T-helper 1 cell treated with Interleukin-12 subunit alpha and Interleukin-12 subunit beta and Interleukin-4 antibody, amounts not matched to agents 30 μg/mL and 1 μg/mL, for 36 hours (primary cell): ENCODE data around the gene FER1L5.
A peak's percentile ranks its signal among the peaks of the same experiment; 100 is the strongest.

Experiments used
- H3K27ac Mint-ChIP-seq: one replicate; pipeline ENCODE4 v1.8.0; 2021; ENCODE audit warnings: mild to moderate bottlenecking, mixed read lengths
- H3K27me3 Mint-ChIP-seq: one replicate; pipeline ENCODE4 v1.8.0; 2021; ENCODE audit warnings: low read depth, mixed read lengths
- H3K36me3 Mint-ChIP-seq: one replicate; pipeline ENCODE4 v1.8.0; 2021; ENCODE audit warnings: low read depth, mixed read lengths
- H3K4me1 Mint-ChIP-seq: one replicate; pipeline ENCODE4 v1.8.0; 2021; ENCODE audit warnings: low read depth, mixed read lengths
- H3K4me3 Mint-ChIP-seq: one replicate; pipeline ENCODE4 v1.8.0; 2021; ENCODE audit warnings: mild to moderate bottlenecking, moderate library complexity, mixed read lengths
- H3K9me3 Mint-ChIP-seq: one replicate; pipeline ENCODE4 v1.8.0; 2021; ENCODE audit warnings: mixed read lengths

FER1L5 gene

DNA sequence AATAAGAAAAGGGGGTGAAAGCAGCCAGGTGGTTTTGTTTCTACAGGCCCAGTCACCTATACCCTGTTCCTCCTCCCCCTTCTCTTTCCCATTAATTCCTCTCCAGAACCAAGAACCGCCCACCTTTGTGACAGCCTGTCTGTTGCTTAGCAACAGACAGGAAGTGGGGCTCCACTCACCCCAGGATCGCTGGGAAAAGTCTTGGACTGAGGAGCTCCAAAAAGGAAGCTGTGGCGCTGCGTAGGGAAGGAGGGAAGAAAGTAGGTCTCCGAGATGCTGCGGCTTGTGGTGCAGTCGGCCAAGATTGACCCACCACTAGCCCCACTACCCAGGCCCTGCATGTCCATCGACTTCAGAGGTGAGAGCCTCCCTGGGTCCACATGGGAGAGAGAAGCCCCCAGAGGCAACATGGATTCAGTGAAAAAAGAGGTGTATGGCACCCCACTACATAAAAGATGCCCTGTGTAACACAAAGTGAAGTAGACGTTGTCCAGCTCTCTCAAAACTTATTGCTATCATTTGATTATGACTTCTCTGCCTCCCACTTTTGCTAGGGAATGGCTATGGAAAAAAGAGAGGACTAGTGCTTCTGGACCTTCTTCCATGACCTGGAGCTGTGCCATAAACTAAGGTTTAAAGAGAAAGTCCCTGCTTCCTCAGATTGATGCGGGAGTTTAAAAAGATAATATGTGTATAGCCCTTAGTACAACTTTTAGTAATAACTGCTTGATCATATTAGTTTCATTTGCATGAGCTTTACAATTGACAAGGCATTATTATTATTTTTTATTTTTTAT, at the start of gene FER1L5:
Gene FER1L5, plus strand, starts transcription at position 201 of the 797 bp plus-strand sequence. Its CDS starts 73 bp downstream, at position 274.
- H3K9me3 Mint-ChIP-seq, result no peaks in the 10 kb centered on the region
- peaks cover 3% of the 10 kb centered on the region for H3K4me1 Mint-ChIP-seq
- H3K27me3 Mint-ChIP-seq, result peaks cover 15% of the 10 kb centered on the region
- H3K4me3 Mint-ChIP-seq, result no peak within 1 kb of the TSS
- H3K27ac Mint-ChIP-seq, result no peak within 1 kb of the TSS
- H3K36me3 Mint-ChIP-seq, result no peaks in the 10 kb centered on the region

DNA sequence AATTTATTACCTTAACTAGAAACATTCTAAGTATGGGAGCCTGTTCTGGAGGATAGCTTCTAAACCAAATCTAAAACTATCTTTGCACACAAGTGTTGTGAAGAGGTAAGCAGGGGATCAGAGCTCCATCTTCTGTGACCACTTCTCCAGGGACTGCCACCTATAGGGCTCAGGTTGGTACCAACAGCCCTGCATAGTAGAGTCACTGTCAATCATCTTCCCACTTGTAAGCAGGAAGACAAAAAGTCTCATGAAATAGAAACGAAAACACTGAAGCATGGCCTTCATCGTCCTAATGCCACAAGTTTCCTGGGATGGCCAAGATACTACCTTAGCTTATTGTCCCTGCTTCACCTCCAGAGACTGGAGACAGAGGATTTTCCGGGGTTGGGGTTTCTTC, 48.3 kb upstream of the FER1L5 start:
- Mint-ChIP-seq H3K4me1 (peaks cover 54% of the 10 kb centered on the region), H3K4me3 (peak overlapping the region; percentile 67), H3K27ac (peak overlapping the region; percentile 93)

DNA sequence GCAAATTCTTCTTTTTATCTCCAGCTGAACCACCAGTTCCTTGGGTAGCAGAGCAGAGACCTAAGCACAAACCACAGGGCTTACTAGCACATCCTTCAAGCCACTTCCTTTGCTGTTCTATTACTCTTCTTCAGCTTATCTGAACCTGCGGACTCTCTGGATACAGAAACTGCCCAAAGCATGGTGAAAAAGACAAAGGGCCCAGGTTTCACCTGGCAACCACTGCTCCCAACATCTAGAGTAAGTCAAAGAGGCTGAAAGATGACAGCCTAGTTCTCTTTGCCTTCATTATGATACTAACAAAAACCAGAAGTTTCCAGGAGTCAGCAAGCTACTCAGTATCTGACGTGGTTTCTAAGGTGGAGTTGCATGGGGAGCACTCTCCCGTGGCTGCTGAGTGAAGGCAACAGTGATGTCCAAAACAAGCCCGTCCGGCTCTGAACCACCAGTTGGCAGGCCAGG, 47.8 kb upstream of the FER1L5 start:
- Mint-ChIP-seq H3K9me3 (peaks cover 5% of the 10 kb centered on the region), H3K36me3 (peaks cover 71% of the 10 kb centered on the region), H3K4me3 (peak overlapping the region; percentile 67), H3K27me3 (no peaks in the 10 kb centered on the region), H3K4me1 (peaks cover 53% of the 10 kb centered on the region), H3K27ac (peak overlapping the region; percentile 93)

More for the DNA sequence above, 48.3 kb upstream of the FER1L5 start:
- Mint-ChIP-seq H3K27me3 (no peaks in the 10 kb centered on the region), H3K36me3 (peaks cover 72% of the 10 kb centered on the region), H3K9me3 (peaks cover 5% of the 10 kb centered on the region)

DNA sequence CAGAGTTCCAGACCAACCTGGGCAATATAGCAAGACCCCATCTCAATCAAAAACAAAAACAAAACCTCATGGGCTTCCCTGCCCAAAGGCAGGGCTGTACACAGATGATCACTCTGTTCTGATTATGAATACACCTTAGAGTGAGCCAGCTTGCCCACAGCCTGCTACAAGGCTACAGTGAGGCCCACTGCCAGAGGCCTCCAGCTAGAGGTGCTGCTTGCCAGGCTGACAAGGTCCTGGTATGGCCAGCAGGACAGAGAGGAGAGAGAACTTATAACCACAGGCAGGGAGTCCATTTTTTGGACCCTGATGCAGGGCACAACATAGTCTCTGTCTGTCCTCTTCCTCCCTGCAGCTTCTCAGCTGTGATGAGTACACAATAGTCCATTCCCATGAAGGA, 46.0 kb upstream of the FER1L5 start:
- Mint-ChIP-seq H3K4me3 (no peak overlapping the region), H3K27me3 (no peaks in the 10 kb centered on the region), H3K36me3 (peaks cover 81% of the 10 kb centered on the region), H3K9me3 (peaks cover 5% of the 10 kb centered on the region), H3K27ac (no peak overlapping the region), H3K4me1 (peaks cover 58% of the 10 kb centered on the region)

DNA sequence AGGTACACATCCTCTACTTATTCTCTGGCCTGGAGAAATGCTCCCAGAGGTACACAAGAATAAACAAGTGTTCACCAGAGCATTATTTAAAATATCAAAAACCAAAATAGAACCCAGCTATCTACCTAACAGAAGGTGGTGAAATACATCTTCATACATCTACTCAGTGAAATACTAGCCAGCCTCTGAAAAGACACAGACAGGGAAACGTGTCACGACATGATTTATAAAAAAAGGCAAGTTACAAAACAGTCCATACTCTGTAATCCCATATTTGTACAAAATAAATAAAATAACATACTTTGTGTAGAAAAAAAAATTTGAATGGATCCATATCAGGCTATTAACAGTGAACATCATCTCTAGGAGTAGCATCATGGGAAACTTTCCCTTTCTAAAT, 42.6 kb upstream of the FER1L5 start:
- peaks cover 44% of the 10 kb centered on the region for H3K4me1 Mint-ChIP-seq
- H3K9me3 Mint-ChIP-seq, result no peaks in the 10 kb centered on the region
- H3K4me3 Mint-ChIP-seq, result no peak overlapping the region
- H3K27ac Mint-ChIP-seq, result peak overlapping the region; percentile 15
- H3K27me3 Mint-ChIP-seq, result no peaks in the 10 kb centered on the region
- H3K36me3 Mint-ChIP-seq, result peaks cover 70% of the 10 kb centered on the region

DNA sequence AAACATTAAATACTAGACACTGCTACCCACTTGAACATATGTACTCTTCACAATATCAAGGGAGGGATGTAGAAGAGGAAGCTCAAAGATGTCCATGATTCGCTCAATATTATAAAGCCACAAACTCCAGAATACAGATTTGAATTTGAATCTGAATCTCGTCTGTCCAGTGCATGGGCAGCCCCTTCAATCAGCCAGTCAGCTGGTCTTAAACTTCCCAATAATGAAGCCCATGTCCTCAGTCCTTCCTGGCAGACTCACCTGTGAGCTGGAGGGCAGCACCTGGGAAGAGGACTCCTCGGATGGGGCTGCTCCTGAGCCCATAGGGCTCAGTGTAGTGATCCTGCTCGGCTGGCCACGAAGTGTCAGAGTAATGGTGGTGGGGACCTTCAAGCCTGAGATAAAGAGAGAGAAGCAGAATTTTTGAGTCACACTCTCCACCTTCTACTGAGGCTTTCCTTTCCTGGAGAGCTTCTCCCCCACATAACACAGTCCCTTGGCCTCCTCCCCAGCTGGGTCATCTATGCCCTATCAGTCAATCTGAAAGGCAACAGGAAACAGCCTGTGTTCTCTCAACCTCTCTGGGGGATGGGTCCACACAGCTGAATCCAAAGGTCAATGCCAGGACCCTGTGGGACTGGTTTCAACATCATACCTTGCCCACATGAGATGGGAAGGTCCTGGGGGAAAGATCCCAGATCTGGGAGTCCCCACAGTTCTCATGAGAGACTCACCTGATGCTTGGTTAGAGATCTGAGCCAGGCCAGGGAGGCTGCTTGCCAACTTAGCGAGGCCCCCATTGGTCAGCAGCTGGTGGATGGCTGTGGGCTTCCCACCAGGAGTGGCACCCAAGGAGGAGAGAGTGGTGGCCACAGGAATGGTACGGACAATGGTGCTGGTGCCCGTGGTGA, 40.9 kb upstream of the FER1L5 start:
- Mint-ChIP-seq H3K36me3 (peaks cover 77% of the 10 kb centered on the region), H3K4me3 (peak overlapping the region; percentile 7), H3K4me1 (peaks cover 41% of the 10 kb centered on the region), H3K9me3 (no peaks in the 10 kb centered on the region), H3K27me3 (no peaks in the 10 kb centered on the region), H3K27ac (peak overlapping the region; percentile 79)

DNA sequence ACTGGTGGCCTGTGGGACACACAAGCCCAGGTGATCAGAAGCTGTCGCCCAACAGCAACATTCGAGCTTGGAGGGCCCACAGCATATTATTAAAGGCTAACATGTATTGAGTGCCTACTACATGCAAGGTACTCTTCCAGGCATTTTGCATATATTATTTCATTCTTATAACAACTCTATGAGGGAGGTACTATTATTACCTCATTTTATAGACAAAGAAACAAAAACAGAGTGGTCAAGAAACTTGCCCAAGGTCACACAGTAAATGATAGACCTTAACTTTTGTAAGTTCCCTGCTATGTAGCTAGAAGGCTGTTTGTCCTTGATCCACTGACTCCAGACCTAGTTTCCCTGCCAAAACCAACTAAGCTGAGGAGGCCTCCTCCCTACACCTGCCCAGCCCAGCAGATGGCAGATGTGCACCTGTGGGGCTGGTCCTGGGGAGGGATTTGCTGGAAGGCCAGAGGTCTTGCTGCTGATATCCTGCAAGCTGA, 40.2 kb upstream of the FER1L5 start:
- Mint-ChIP-seq H3K36me3 (peaks cover 77% of the 10 kb centered on the region), H3K4me1 (peaks cover 41% of the 10 kb centered on the region), H3K27me3 (no peaks in the 10 kb centered on the region), H3K9me3 (no peaks in the 10 kb centered on the region), H3K27ac (no peak overlapping the region), H3K4me3 (no peak overlapping the region)

DNA sequence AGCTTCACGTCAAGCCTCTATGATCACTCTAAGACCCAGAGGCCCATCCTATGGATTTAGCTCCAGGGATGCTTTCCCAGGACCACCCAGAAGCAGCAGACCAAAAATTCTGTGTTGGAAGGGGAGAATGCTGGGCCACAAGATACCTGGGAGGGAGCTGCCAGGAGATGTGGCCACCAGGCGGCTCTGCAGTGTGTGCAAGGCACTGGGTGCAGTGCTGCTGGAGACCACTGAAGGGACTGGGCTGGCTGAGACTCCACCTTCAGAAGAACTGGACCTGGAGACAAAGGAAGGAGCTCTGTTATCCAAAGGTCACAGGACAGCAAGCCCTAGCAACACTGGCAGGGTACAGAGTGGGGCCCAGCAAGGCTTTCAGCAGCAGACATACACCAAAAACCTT, 38.5 kb upstream of the FER1L5 start:
- Mint-ChIP-seq H3K4me3 (no peak overlapping the region), H3K9me3 (no peaks in the 10 kb centered on the region), H3K36me3 (peaks cover 76% of the 10 kb centered on the region), H3K27ac (no peak overlapping the region), H3K4me1 (peaks cover 36% of the 10 kb centered on the region), H3K27me3 (no peaks in the 10 kb centered on the region)

DNA sequence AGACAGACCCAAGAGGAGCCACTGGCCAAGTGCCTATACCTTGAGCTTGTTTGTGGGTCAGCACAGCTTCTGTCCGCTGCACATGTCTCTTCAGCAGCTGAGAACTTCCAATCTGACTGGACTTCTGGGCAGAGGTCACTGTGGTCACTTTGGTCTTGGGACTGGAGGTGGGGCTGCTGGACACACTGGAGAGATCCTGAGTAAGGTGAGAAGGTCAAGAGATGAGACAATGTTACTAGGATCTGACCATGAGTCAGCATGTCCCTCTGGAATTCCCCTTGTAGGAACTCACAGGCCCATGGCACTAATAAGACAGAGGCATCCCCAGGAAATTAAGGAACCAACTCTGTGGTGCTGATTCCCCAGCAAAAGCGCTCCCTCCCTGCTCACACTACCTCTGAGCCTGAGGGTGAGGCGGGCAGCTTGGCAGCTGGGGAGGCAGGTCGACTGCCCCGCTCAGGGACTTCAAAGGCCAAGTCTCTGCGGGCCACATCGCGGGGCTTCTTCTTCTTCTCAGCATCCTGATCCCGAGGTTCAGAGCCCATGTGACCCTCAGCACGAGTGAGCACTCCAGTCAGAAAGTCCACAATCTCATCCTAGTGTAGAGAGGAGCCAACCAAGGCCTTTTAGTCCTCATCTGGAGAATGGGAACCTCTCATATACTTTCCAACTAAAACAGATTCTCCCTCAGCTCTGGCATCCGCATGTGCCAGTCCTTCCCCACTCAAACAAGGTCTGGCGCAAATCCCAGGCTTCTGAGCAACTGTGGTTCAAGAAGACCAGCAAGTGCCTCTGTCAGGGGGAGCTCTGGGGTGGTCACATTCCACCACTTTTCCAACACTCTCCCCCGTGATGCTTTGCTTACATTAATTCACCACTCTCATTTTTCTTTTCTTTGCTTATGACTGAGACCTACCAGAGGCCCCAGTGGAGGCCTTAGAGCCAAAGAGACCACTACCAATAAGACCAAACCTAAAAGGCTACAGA, 33.8 kb upstream of the FER1L5 start:
- Mint-ChIP-seq H3K4me3 (no peak overlapping the region), H3K36me3 (peaks cover 82% of the 10 kb centered on the region), H3K27ac (peak overlapping the region; percentile 16), H3K9me3 (no peaks in the 10 kb centered on the region), H3K4me1 (peaks cover 15% of the 10 kb centered on the region), H3K27me3 (no peaks in the 10 kb centered on the region)

DNA sequence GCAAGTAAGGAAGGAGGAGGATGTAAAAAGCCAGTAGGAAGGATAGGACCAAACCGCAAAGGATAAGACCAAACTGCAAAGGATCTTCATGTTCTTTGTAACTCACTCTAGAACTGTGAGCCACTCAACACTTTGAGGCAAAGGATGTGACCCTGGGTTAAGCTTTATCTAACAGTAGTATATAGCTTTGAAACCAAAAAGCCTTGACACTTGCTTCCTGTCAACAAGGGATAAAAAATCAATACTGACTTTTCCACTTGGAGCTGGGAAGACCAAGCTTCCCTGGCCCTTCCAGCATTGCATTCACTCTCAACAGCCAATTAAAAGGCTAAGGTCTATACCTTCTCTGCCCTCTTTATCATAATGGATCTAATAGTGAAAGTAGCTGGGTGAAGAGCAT, 26.4 kb upstream of the FER1L5 start:
- Mint-ChIP-seq H3K36me3 (peaks cover 44% of the 10 kb centered on the region), H3K4me3 (peak overlapping the region; percentile 75), H3K27ac (peak overlapping the region; percentile 96), H3K27me3 (no peaks in the 10 kb centered on the region), H3K9me3 (no peaks in the 10 kb centered on the region), H3K4me1 (peaks cover 33% of the 10 kb centered on the region)

DNA sequence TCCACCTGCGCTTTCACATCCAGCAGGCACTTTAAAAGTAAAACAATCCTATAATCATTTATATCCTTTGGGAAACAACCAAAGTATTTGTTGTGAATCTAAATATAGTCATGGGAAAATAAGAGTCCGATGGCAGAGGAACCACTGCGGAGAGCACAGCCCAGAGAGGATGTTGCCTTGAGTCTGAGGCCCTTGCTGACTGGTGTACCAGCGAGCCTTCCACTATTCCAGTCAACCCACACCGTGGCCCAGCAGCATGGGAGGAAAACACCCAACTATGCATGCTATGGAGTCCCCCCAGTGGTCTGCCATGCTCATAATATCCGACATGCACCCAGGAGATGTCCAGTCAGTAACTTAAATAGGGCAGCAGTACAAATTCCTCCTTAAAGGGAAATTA, 26.0 kb upstream of the FER1L5 start:
- H3K36me3 Mint-ChIP-seq, result peaks cover 40% of the 10 kb centered on the region
- peak overlapping the region; percentile 96 for H3K27ac Mint-ChIP-seq
- H3K9me3 Mint-ChIP-seq, result no peaks in the 10 kb centered on the region

DNA sequence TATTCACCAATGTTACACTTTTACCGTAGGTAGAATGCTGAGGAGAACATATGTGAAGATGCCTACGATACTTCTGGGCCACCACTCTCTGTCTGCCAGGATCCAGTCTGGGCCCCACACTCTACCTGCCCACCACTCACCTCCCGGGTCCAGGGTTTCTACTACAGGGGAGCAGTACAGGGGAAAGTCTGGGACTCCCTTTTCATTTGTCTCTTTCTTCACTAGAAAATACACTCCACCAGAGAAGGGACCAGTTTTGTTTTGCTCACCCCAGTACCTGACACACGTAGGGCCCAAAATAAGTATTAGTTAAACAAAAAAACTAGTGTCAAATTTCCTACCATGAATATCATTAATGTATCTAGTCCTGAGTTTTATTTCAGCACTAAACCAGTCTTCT, 25.6 kb upstream of the FER1L5 start:
- H3K36me3 Mint-ChIP-seq, result peaks cover 37% of the 10 kb centered on the region
- H3K27me3 Mint-ChIP-seq, result no peaks in the 10 kb centered on the region
- H3K9me3 Mint-ChIP-seq, result no peaks in the 10 kb centered on the region
- H3K4me1 Mint-ChIP-seq, result peaks cover 33% of the 10 kb centered on the region
- H3K27ac Mint-ChIP-seq, result peak overlapping the region; percentile 96
- peak overlapping the region; percentile 75 for H3K4me3 Mint-ChIP-seq

More for the DNA sequence above, 26.0 kb upstream of the FER1L5 start:
- Mint-ChIP-seq H3K27me3 (no peaks in the 10 kb centered on the region), H3K4me1 (peaks cover 33% of the 10 kb centered on the region), H3K4me3 (peak overlapping the region; percentile 75)

DNA sequence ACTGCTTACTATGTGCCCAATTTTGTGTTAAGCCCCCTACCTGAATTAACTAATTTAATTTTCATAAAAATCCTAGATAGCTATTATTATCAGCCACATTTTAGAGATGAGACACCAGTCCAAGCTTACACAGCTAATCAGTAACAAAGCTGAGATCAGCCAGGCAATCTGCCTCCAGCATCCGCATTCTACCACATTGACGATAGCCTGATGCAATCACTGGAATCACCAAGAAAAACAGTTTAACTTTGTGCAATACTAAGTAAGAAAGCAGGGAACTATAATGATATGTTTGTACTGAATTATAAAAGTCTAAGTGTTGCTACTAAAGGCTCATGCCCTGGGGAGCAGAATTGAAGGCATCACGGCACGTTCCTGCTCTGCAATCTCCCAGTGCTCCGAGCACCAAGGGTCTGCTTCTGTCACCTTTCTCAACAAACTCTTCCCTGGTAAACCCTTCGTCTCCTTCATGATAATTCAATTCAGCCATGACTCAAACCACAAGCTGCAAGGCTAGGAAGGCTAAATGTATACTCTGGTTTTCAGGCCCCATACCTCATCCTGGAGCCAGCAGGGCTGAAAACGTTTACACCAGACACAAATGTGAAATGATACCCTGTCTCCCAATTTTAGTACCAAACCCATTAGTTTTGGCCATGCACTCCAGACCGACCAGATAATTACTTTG, 23.8 kb upstream of the FER1L5 start:
- peaks cover 36% of the 10 kb centered on the region for H3K4me1 Mint-ChIP-seq
- no peak overlapping the region for H3K4me3 Mint-ChIP-seq
- H3K36me3 Mint-ChIP-seq, result peaks cover 27% of the 10 kb centered on the region

More for the DNA sequence above, 23.8 kb upstream of the FER1L5 start:
- H3K27ac Mint-ChIP-seq, result peak overlapping the region; percentile 62
- no peaks in the 10 kb centered on the region for H3K27me3 Mint-ChIP-seq
- no peaks in the 10 kb centered on the region for H3K9me3 Mint-ChIP-seq
